Aorta (tissue), 5 donors: ENCODE measurements around the gene CEP104. TPM values are rescaled to one million over a fixed set of nuclear protein-coding genes. Genes with fewer than 3 reads are reported as not detected.

Source experiments
- ATAC-seq: fragments of 200-7000 bp; cut with Tn5 transposase; one replicate; pipeline ENCODE4 v1.9.1; 2022; ENCODE audit warnings: moderate library complexity; ENCODE audit not compliant: low FRiP score
- DNase-seq, 2 donors: peaks; one replicate each; pipeline ENCODE4 v3.0.0-alpha.2; 2020
- H3K27ac ChIP-seq, 2 donors: one replicate each; pipeline ENCODE4 v1.5.1; 2013; ENCODE audit warnings: low read length in 2 of 2, mild to moderate bottlenecking in 2 of 2, moderate library complexity in 2 of 2, control low read depth in 1 of 2, inconsistent platforms in 1 of 2, low read depth in 1 of 2
- H3K27me3 ChIP-seq, 2 donors: one replicate each; pipeline ENCODE4 v1.6.1; 2013; ENCODE audit warnings: control low read depth in 1 of 2, low read length in 1 of 2, mild to moderate bottlenecking in 1 of 2, moderate library complexity in 1 of 2; ENCODE audit not compliant: insufficient read depth in 2 of 2, control insufficient read depth in 1 of 2
- H3K36me3 ChIP-seq, 2 donors: one replicate each; pipeline ENCODE4 v1.6.1; 2013; ENCODE audit warnings: control low read depth in 1 of 2, low read length in 1 of 2, mild to moderate bottlenecking in 1 of 2; ENCODE audit not compliant: insufficient read depth in 2 of 2, control insufficient read depth in 1 of 2
- H3K4me1 ChIP-seq, 2 donors: one replicate each; pipeline ENCODE4 v1.6.1; 2013; ENCODE audit warnings: low read length in 2 of 2, control low read depth in 1 of 2, mild to moderate bottlenecking in 1 of 2, moderate library complexity in 1 of 2; ENCODE audit not compliant: insufficient read depth in 2 of 2, control insufficient read depth in 1 of 2
- H3K4me3 ChIP-seq, 2 donors: one replicate each; pipeline ENCODE4 v1.5.1; 2013; ENCODE audit warnings: low read length in 2 of 2, control low read depth in 1 of 2, mild to moderate bottlenecking in 1 of 2
- H3K9me3 ChIP-seq: one replicate; pipeline ENCODE4 v1.6.1; 2013; ENCODE audit warnings: mild to moderate bottlenecking, low read length; ENCODE audit not compliant: control insufficient read depth
- WGBS, 2 donors: extraction: QIAGEN DNeasy Blood & Tissue Kit; methylation state at CpG; one replicate each; pipeline ENCODE4 v1.1.7; 2013; 5-methylcytosine and 5-hydroxymethylcytosine counted together
- intact Hi-C, 2 donors: fragments of 100-400 bp; cut with DNase I; formaldehyde crosslinking; loops; one replicate each; pipeline versions ENCODE4 v1.14.2 to v1.15.0; 2022
- polyA plus RNA-seq, 2 donors: library from polyadenylated mRNA; stranded (reverse); fragments of 200-250 nt; gene quantifications; one replicate each; pipeline ENCODE4 v1.2.3, GENCODE V29; 2013
- total RNA-seq, 2 donors: library from RNA; stranded (reverse); fragmentation: NEBNext Ultra II Directional; extraction: Animal tissue kit (Norgen Biotek cat#: 25700); gene quantifications; one replicate each; pipeline ENCODE4 v1.2.1, GENCODE V29; 2021
- donor health status: healthy with polysubstance abuse.
- donor health status: Bipolar disorder and iron deficiency.
- donor health status: DM: no; HTN: no; CAD: no.
- donor health status: DM: no; HTN: no; CAD: no.
- donor health status: DM: yes; HTN: yes; CAD: no.

The CEP104 gene
- total and polyA plus RNA-seq, 4 donors: 8.1 to 53.6 (median 28.2) TPM

DNA sequence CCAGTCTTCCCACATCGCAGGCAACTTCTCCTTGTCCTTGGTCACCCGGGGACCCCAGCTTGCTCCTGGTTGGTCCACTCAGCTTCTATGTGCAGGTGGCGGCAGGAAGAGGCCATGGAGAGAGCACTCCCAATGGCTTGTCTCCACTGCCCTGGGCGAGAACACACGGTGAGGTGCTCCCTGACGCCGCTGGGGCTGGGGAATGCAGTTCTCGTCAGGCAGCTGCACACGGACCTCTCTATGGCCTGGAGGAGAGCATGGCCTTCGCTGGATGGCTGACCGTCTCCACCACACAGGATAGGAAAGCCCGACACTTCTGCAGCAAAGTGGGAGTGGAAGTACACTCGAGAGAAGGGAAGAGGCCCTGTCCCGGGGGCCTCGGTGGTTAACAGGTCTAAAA is 31.3 kb upstream of the CEP104 start:
- DNase-seq: peak; percentile 24 to 67
- no peak overlapping the region for H3K27ac ChIP-seq
- H3K4me1 ChIP-seq: no peaks in the 10 kb centered on the region
- no peaks in the 10 kb centered on the region for H3K27me3 ChIP-seq
- H3K4me3 ChIP-seq: no peak overlapping the region
- 90 to 91% methylated on average over 15 of the region's 15 CpGs for WGBS, 2 donors
- H3K9me3 ChIP-seq: no peaks in the 10 kb centered on the region
- peaks cover 4 to 8% of the 10 kb centered on the region in 2 donors for H3K36me3 ChIP-seq
- intact Hi-C loops: no loop called here
- ATAC-seq: no peak

DNA sequence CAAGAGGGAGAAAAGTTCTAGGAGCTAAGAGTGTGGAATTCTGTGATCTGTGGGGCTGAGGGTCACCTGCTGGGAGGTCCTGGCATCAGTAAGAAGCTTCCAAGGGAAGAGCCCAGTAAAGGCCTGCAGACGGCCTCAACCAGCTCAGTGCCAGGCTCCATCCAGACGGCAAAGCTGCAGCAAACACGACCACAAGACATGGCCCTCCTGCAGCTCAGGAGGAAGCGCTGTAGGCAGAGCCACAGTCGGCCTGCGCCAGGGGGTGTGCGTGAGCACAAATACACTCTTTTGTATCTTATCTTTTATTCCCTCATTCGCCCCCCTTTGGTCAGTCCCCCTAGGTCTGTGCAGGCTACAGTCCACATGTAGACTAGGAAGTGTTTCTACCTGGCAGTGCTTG is 29.7 kb upstream of the CEP104 start:
- no peak overlapping the region for H3K4me3 ChIP-seq
- H3K4me1 ChIP-seq: no peaks in the 10 kb centered on the region
- DNase-seq: peak; percentile 29 to 43
- no peak for ATAC-seq
- WGBS, 2 donors: 84 to 87% methylated on average over 8 of the region's 8 CpGs
- intact Hi-C loops: no loop called here
- no peaks in the 10 kb centered on the region for H3K9me3 ChIP-seq
- H3K36me3 ChIP-seq: peaks cover 4 to 8% of the 10 kb centered on the region in 2 donors
- no peak overlapping the region for H3K27ac ChIP-seq
- H3K27me3 ChIP-seq: no peaks in the 10 kb centered on the region

DNA sequence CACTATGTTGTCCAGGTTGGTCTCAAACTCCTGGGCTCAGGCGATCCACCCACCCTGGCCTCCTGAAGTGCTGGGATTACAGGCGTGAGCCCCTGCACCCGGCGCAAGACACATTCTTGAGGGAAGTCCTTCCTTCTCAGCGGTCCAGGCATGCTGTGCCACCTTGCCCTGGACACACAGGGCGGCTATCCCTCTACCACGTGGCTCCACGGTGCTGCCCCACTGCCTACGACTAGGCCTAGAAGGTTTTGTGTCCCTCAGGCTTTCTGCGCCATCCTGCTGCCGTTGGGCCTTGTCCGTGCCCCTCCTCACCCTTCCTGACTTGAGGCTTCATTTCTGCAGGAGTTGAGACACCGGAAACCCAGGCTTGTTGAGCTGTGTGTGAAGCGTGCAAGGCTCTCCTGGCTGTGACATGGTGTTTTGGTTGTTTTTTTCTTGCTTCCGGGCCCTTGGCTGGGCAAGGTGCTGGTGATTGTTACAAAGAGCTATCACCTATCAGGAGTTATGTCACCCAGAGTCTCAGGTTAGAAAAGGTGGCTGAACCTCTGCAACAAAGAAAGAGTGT is 29.2 kb upstream of the CEP104 start:
- DNase-seq: peak; percentile 18 to 63

DNA sequence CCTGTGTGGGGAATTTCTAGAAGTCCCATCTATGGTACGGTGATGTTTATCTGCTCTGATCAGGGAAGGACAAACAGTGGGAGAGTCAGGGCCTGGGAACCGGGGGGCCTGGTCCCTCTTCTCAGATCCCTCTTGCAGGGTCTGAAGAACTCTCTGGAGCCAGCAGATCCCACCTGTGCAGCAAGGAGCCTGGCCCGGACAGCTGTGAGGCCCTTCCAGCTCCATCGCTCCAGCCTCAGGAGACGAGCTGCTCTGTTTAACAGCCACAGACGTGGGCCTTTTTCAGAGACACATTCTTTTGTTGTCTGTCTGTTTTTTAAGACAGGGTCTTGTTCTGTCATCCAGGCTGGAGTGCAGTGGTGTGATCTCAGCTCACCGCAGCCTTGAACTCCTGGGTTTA is 28.6 kb upstream of the CEP104 start:
- Histone ChIP-seq H3K36me3 (peaks cover 4 to 8% of the 10 kb centered on the region in 2 donors), H3K27me3 (no peaks in the 10 kb centered on the region), H3K27ac (no peak overlapping the region), H3K9me3 (no peaks in the 10 kb centered on the region), H3K4me1 (no peaks in the 10 kb centered on the region), H3K4me3 (no peak overlapping the region)
- ATAC-seq (no peak), DNase-seq (peak; percentile 6 to 37)
- intact Hi-C loops: no loop called here
- 82 to 86% methylated on average over 7 of the region's 7 CpGs for whole genome bisulfite sequencing, 2 donors

More for the DNA sequence above, 29.2 kb upstream of the CEP104 start:
- Histone ChIP-seq H3K4me1 (no peaks in the 10 kb centered on the region), H3K27me3 (no peaks in the 10 kb centered on the region), H3K4me3 (no peak overlapping the region), H3K36me3 (peaks cover 4 to 8% of the 10 kb centered on the region in 2 donors), H3K27ac (no peak overlapping the region), H3K9me3 (no peaks in the 10 kb centered on the region)
- 86 to 91% methylated on average over 15 of the region's 15 CpGs for WGBS, 2 donors
- intact Hi-C loops: no loop called here
- no peak for ATAC-seq

DNA sequence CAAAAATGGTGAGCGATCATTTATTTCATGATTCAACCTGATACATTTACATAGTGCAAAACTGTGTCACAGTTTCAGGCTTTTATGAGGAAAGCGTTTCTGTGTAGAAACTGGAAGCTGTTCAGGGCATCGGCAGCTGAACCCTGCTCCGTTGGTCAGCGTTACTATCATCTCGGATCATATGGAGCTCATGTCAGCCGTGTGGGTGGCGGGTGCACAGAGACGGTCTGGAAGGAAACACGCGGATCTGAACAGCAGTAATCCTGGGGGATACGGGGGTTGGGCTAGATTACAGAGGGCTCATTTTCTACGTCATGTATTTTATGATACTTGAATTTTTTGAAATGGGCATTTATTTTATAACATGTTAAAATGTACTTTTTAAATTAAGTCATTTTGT is 28.0 kb upstream of the CEP104 start:
- H3K4me3 ChIP-seq: no peak overlapping the region
- H3K27me3 ChIP-seq: no peaks in the 10 kb centered on the region
- H3K9me3 ChIP-seq: no peaks in the 10 kb centered on the region
- intact Hi-C loops: no loop called here
- peaks cover 0 to 7% of the 10 kb centered on the region in 2 donors for H3K36me3 ChIP-seq
- DNase-seq: peak; percentile 5 to 26
- ATAC-seq: no peak
- WGBS, 2 donors: 88 to 90% methylated on average over 13 of the region's 13 CpGs
- no peaks in the 10 kb centered on the region for H3K4me1 ChIP-seq
- no peak overlapping the region for H3K27ac ChIP-seq

DNA sequence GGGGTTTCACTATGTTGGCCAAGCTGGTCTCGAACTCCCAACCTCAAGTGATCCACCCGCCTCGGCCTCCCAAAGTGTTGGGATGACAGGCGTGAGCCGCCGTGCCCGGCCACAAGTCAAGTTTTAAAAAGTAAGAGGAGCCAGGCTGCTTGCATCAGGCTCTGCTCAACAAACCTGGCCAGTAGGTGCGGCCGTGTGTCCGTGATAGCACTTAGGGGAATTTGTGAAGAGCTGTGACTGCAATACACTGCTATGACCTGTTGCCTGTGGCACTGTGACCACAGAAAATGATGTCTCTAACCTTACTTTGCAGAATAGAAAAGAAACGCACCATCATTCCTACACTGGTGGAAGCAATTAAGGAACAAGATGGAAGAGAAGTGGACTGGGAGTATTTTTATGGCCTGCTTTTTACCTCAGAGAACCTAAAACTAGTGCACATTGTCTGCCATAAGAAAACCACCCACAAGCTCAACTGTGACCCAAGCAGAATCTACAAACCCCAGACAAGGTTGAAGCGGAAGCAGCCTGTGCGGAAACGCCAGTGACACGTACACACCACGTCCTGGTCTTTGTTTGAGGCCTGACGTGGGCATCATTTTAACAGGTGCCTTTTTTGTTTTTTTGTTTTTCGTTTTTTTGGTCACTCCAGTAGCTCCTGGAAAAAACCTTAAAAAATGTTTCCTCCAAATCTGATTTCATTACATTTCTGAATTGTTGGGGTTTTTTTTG is 26.3 kb upstream of the CEP104 start:
- ATAC-seq: no peak

DNA sequence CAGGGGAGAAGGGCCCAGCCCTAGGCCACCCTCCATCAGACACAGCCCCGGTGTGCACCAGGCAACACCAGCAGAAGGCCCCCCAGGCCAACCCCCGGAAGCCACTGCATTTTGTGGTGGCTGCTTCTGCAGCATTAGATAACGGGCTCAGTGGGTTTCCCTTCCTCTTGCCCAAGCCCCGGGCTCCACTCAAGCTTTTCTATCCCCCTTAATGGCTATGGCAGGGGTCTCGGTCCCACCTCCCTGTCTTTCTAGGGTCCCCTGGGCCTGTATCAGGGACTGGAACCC is 24.1 kb upstream of the CEP104 start:
- Histone ChIP-seq H3K4me1 (no peaks in the 10 kb centered on the region), H3K9me3 (peaks cover 5% of the 10 kb centered on the region), H3K36me3 (peaks cover 0 to 4% of the 10 kb centered on the region in 2 donors), H3K27me3 (no peaks in the 10 kb centered on the region), H3K4me3 (no peak overlapping the region), H3K27ac (no peak overlapping the region)
- 89 to 98% methylated on average over 5 of the region's 5 CpGs for WGBS, 2 donors
- intact Hi-C loops: no loop called here
- DNase-seq (peak in 1 of 2 donors; percentile 43), ATAC-seq (no peak)

More for the DNA sequence above, 26.3 kb upstream of the CEP104 start:
- Histone ChIP-seq H3K4me3 (no peak overlapping the region), H3K4me1 (no peaks in the 10 kb centered on the region), H3K27ac (no peak overlapping the region), H3K36me3 (peaks cover 0 to 6% of the 10 kb centered on the region in 2 donors), H3K27me3 (no peaks in the 10 kb centered on the region), H3K9me3 (peaks cover 5% of the 10 kb centered on the region)
- intact Hi-C loops: no loop called here
- peak; percentile 25 to 27 for DNase-seq
- 93 to 95% methylated on average over 18 of the region's 18 CpGs for WGBS, 2 donors

DNA sequence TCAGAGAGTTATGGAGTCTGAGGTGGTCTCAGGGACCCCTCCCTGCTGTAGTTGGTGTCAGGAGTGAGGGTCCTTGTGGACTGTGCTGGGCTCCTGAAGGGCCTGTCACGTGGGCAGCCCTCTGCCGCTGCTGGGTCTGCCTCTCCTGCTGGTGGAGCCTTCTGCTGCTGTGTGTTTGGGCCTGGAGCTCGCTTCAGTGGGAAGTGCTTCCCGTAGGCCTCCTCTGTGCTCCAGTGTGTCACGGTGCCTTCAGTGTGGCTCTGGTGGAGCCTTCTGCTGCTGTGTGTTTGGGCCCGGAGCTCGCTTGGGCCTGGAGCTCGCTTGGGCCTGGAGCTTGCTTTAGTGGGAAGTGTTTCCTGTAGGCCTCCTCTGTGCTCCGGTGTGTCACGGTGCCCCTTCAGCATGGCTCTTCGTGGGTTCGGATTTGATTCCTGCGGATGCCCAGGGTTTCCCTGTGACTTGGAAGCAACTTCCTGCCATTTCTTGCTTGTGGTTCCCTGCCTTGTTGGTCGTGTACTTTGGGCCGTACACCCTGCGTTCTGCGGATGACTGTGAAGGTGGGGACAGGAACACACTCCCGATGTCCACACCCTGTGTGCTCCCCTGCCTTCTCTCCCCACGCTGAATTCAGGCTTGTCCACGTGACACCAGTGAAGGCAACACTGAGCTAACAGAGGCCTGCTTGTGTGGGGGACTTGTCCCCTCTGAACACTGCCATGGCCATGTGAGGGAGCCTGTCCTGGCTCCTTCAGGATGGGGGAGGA is 23.6 kb upstream of the CEP104 start:
- H3K9me3 ChIP-seq: peaks cover 5% of the 10 kb centered on the region
- H3K4me3 ChIP-seq: no peak overlapping the region
- intact Hi-C loops: no loop called here
- no peaks in the 10 kb centered on the region for H3K4me1 ChIP-seq
- 91 to 94% methylated on average over 20 of the region's 20 CpGs for WGBS, 2 donors
- no peak overlapping the region for H3K27ac ChIP-seq
- no peaks in the 10 kb centered on the region for H3K27me3 ChIP-seq
- ATAC-seq (no peak), DNase-seq (peak; percentile 17 to 46)
- H3K36me3 ChIP-seq: peaks cover 0 to 4% of the 10 kb centered on the region in 2 donors
